GM21825 (cell line): Measurements from ENCODE around the gene ANXA4.
"Not testable (repeated sequence)": the region's sequence is repeated elsewhere in the genome, so short reads cannot be mapped to it uniquely, and the experiment has no call there.

Experiments used
- ATAC-seq: cut with Tn5 transposase; IDR thresholded peaks from one replicate; pipeline ENCODE4 v1.9.1; 2021; ENCODE audit warnings: mild to moderate bottlenecking, moderate library complexity; ENCODE audit not compliant: unreplicated experiment

The ANXA4 gene

GRCh38 chr2:69741575-69742321 lies at the start of gene ANXA4:
ANXA4 (plus strand) TSS chr2:69742134; CDS start chr2:69781566, 39,432 bp downstream.
- ATAC-seq, result peak; percentile 76

GRCh38 chr2:69692424-69692823 lies 49.5 kb upstream of the ANXA4 start:
- no peak for ATAC-seq

GRCh38 chr2:69693059-69693774 lies 48.7 kb upstream of the ANXA4 start:
- peak; percentile 77 for ATAC-seq

- no peak for ATAC-seq
Measured at GRCh38 chr2:69693775-69694450, 48.0 kb upstream of the ANXA4 start.

- no peak for ATAC-seq
Measured at GRCh38 chr2:69694894-69695849, 46.8 kb upstream of the ANXA4 start.

GRCh38 chr2:69695850-69696216 lies 46.1 kb upstream of the ANXA4 start:
- ATAC-seq, result no peak

- ATAC-seq, result no peak
Measured at GRCh38 chr2:69700381-69700780, 41.6 kb upstream of the ANXA4 start.

GRCh38 chr2:69701100-69701945 lies 40.6 kb upstream of the ANXA4 start:
- ATAC-seq, result no peak

- ATAC-seq, result no peak
Measured at GRCh38 chr2:69703189-69703588, 38.7 kb upstream of the ANXA4 start.

GRCh38 chr2:69704446-69704845 lies 37.5 kb upstream of the ANXA4 start:
- no peak for ATAC-seq

- no peak for ATAC-seq
Measured at GRCh38 chr2:69709290-69709689, 32.6 kb upstream of the ANXA4 start.

- no peak for ATAC-seq
Measured at GRCh38 chr2:69711971-69712370, 30.0 kb upstream of the ANXA4 start.

- ATAC-seq, result no peak
Measured at GRCh38 chr2:69714024-69714423, 27.9 kb upstream of the ANXA4 start.

- ATAC-seq, result not testable (repeated sequence)
Measured at GRCh38 chr2:69714539-69715220, 27.3 kb upstream of the ANXA4 start.

GRCh38 chr2:69715964-69716363 lies 26.0 kb upstream of the ANXA4 start:
- ATAC-seq, result no peak

GRCh38 chr2:69716555-69717120 lies 25.3 kb upstream of the ANXA4 start:
- ATAC-seq, result no peak

- no peak for ATAC-seq
Measured at GRCh38 chr2:69717186-69717585, 24.7 kb upstream of the ANXA4 start.

GRCh38 chr2:69717861-69718273 lies 24.1 kb upstream of the ANXA4 start:
- ATAC-seq, result no peak
